GM12864 (cell line): ENCODE results near the gene DHCR7.

ENCODE experiments used
- DNase-seq: peaks from one replicate; pipeline ENCODE4 v3.0.0-alpha.2; 2011; ENCODE audit warnings: low read depth
- H3K4me3 ChIP-seq: 2 replicates; pipeline ENCODE4 v1.5.1; 2011; ENCODE audit warnings: mild to moderate bottlenecking, low read depth, low read length, control low read depth
- CTCF ChIP-seq: IDR thresholded peaks from 2 replicates; pipeline ENCODE4 v1.5.1; 2011; ENCODE audit warnings: low read depth, mild to moderate bottlenecking, moderate library complexity, low read length, control low read depth, inconsistent platforms; ENCODE audit errors: missing control alignments

The DHCR7 gene

GRCh38 chr11:71438650-71439049 is 9.5 kb downstream of the DHCR7 start:
- TF ChIP-seq CTCF, result no peak
- H3K4me3 ChIP-seq, result no peak overlapping the region
- no peak for DNase-seq

GRCh38 chr11:71437879-71438278 is 10.3 kb downstream of the DHCR7 start:
- no peak for DNase-seq
- no peak overlapping the region for H3K4me3 ChIP-seq
- TF ChIP-seq CTCF, result no peak

DNA sequence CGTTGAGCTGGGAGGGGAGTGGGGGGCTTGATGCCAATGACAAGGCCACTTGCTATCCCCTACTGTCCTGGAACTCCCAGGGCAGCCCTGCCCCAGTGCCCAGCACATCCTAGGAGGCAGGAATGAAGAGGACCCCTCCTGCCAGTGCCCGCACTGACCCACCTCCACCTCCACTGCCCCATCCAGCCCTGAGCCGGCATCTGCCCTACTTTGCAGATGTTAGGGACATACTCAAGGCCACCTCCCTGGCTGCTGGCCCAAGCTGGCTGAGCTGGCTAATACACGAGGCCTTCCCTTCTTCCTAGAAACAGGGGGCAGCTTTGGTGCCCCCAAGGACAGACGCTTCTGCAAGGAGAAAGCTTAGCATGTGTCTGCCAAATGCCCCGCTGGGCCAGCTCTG is 10.8 kb downstream of the DHCR7 start:
- no peak for TF ChIP-seq CTCF
- no peak for DNase-seq
- H3K4me3 ChIP-seq, result no peak overlapping the region

DNA sequence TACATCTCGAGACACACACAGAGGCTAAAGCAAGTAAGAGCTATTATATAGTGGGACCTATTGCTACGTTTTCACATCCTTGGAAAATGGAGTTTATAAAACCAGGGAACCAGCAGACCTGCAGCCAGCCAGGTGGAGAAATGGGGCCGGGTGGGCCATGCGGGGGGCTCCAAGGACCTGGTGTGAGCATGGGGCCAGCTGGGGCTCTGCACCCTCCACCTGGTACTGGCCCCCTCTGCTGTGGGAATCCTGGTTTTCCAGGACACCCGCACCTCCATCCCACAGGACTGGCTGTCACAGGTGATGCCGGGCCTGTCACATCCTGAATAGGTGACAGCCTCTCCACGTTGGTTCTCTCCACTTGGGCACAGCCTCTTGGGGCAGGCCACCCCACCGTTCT is 11.3 kb downstream of the DHCR7 start:
- no peak overlapping the region for H3K4me3 ChIP-seq
- TF ChIP-seq CTCF, result no peak
- DNase-seq, result no peak

DNA sequence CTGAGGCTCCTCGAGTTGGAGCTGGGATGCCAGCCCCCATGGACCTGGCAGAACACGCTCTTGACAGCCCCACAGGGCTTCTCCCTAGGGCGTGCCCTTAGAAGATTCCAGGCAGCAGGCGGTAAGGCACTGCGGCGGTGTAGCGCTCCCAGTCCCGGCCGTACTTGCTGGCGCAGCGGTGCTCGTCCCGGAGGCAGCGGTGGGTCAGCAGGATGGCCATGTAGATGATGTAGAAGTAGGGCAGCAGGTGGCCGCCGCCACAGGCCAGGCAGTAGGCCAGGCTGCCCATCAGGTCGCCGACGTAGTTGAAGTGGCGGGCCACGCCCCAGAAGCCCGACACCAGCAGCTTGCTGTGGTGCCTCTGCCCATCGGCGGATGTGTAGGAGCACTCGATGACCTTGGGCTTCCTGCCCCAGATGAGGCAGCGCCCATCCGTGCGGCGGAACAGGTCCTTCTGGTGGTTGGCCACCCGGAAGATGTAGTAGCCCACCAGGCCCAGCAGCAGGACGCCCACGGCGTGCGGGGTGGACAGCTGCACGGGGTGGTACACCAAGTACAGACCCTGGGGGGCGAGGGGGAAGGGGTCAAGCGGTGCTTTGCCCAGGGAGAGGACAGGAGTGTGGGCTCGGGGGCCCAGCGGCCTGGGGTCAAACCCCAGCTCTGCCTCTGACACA is 12.8 kb downstream of the DHCR7 start:
- no peak for DNase-seq
- TF ChIP-seq CTCF, result no peak
- no peak overlapping the region for H3K4me3 ChIP-seq

DNA sequence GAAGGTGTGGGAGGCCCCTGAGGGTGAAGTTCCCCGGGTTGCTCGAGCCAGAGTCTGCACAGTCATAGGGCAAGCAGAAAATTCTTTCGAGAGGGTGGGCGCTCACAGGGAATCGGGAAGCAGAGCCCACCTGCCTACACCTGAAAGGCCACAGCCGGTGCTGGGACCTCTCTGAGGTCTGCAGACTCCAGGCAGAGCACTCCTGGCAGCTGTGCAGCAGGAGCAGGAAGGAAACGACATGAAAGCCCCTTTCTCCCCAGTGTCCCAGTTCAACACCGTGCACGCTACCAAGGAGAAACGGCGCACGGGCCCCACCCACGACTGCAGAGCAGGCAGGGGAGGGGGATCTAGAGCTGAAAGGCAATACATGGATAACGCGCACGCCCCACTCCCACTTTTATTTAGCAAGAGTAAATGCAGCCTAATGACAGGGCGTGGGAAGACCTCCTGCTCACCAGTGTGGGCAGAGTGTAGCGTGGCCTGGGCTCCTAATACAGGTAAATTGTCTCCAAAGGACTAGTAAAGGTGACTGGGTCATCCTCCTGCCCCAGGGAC is 13.5 kb downstream of the DHCR7 start:
- no peak for DNase-seq
- H3K4me3 ChIP-seq, result no peak overlapping the region
- no peak for TF ChIP-seq CTCF
